ENCODE data around the gene SLX4IP.

Gene SLX4IP

GRCh38 chr20:10670501-10671220 is 235.6 kb downstream of the SLX4IP start:
- DNase-seq: no peak

- peak; percentile 49 for DNase-seq
Measured at GRCh38 chr20:10671221-10671918, 236.3 kb downstream of the SLX4IP start.

DNA sequence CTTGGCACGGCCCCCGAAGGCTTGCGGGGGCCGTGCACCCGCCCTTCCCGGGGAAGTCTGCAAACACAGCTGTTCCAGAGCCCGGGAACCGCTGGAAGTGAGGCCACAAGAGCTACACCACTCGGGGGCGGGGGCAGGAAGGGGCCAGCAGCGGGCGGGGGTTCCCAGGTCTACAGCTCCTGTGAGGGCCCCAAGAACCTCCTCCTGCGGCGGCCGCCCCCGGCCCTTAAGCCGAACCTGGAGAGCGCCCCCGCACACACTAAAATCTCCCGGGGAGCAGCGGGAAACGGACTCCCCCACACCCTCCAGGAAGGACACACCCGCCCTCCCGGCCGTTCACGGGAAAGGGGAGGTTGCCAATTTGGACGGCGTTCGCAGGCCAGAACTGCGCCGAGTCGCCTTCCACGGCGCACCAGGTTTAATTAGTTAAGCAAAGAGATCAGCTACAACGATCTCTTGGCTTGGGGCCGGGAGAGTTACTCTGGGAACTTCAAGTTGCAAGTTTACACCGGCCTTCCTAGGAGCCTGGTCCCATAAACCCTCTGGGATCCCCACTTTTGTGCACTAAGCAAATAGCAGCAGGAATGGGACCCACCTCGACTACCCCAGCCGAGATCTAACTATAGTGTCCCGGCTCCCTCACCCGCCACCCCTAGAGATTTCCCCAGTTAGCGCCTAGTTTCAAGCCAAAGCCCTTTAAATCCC is 237.0 kb downstream of the SLX4IP start:
- DNase-seq: peak; percentile 12

DNA sequence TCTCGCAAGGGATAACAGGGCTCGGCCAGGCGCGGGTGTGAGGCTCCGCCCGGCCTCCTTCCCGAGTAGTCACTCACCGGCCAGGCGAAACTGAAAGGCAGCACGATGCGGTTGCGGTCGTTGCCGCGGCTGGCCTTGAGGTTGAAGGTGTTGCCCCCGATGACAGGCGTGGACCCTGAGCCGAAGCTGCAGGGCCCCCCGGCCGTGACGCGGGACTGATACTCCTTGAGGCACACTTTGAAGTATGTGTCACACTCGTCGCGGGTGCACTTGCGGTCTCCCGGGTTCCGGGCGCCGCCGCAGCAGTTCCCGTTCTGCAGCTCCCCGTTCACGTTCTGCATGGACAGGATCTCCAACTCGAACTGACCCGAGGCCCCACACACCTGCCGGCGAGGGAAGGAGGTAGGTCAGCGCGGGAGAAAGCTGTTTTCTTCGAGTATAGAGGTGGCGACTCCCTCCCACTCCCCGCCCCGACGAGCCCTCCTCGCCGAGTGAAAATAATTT is 237.6 kb downstream of the SLX4IP start:
- DNase-seq: peak; percentile 56

DNA sequence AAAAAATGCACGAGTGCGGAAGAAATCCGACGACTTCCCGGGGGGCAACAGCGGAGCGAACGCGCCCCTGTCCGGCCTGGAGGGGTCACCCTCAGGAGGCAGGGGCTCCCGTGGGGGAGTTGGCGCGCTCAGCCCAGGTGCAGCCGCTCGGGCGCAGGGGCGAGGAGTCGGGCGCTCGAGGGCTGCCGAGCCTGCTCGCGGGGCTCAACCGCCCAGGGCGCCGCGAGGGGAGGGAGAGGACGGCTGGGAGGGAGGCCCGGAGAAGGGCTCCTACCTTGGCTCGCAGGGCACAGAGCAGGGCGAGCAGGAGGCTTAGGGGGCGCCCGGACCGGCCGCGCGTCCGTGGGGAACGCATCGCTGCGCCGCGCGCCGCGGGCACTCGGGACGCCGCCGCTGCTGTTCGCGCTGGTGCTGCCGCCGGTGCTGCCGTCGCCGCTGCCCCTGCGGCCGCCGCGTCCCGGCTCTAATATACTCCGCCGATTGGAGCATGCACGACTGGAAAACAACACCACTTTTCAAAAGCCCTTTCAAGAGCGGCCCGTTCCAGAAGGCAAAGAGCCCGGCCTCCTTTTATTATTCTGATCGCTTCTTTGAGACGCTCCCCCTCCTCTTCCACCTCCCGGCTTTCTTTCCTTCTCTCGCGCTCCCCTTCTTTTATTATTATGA is 238.2 kb downstream of the SLX4IP start:
- DNase-seq: no peak

DNA sequence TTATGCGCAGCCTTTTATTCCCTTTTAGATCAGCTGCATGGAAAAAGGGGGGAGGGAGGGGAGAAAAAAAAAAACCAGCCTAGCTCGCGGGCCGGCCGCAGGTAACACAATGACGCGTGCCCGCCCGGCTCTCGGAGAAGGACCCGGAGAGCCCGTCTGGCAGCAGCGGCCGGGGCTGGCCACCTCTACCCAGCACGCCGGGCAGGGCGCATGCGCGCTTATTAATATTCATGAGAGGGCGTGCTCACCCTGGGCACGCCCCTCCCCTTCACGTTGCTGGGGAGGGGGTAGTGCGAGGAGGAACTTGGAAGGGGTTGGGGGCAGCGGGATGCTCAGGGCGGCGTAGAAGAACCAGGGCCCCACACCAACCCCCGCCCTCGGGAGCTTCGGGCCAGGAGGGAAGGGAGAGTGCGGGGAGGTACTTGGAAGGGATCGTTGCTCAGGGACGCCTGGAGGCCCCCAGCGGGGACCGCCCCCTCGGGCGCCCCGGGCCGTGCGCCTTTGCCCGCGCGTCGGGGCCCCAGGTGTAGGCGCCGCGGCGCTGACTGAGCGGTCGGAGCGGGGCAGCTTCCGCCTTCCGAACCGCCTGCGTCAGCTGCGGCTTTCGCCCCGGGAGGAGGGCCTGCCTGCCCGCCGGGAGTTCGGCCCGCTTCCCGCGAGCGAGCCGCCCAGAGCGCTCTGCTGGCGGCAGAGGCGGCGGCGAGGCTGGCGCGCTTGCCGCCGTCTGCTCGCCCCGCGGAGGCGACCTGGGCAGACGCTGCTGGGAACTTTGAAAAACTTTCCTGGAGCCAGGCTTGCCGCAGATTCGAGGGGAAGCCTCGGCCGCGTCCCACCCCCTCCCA is 239.0 kb downstream of the SLX4IP start, which contains the start of gene JAG1:
Gene JAG1 (minus strand): TSS at position 158 of the 842 bp plus-strand sequence. CDS start 469 bp downstream, outside the sequence.
- DNase-seq: peak; percentile 84

DNA sequence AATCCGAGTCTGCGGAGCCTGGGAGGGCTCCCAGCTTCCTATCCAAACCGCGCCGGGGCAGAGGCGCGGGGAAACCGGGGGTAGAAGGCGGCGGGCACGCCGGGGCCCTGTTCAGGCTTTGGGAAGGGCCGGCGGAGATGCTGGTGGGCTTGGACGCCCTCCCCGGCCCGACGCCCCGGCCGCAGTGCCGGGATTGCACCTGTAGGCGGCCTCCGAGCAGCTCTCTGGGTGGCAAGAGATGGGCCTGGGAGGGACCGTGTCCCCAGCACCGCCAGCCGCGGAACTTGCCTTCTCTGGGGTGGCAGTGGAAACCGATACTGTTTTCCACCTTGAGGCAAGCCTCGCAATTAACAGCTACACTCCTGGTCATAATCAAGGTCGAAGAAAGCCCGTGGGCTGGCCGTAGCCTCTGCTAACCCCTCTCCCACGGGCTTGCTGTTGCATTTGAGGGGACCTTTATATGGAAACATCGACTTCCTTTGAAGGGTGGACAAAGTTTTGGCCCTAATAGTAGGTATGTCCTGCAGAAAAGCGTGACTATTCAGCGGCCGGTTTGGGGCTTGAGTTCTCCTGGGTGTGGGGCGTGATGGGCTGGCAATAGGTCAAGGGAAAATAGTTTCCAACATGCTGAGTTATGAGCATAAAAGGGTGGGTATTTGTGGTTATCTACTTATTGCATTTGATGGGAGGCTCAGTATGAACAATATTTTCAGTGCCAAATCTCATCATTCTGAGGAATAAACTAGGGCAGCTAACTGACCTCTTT is 239.8 kb downstream of the SLX4IP start:
- peak; percentile 58 for DNase-seq

DNA sequence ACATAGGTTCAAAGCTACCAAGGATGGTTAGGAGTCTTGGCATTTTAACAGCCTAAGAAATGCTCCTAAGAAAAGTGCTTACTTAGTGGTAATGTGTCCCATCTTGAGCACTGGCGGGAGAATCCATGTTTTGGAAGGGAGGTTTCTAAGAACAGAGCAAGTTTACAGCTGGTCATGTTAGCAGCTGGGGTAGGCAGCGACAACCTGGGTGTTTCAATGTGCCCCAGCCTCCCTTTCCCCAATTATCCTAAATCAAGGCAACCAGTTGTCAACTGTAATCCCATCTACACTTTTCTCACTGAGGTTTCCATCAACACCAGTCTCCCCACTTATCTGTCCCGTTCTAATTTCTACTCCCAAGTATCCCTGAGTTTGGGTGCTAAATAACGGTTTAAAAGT is 240.3 kb downstream of the SLX4IP start:
- DNase-seq: no peak

DNA sequence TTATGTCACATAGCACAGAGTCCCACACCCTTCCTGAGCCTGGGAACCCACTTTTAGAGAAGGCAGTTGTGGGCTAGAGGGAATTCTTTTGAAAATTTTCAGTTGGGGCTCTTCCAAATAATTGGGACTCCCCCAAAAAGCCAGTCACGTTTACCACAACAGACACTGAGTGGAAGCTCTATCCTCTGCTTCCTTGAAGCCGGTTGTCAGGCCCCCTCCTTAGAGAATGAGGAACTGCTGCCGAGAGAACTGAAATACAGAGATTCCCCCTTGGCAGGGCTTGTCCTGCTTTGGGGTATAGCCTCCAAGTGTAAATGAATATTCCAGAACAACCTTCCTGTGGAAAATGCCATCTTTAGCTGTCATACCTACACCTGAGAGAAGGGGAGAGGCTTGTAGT is 241.4 kb downstream of the SLX4IP start:
- no peak for DNase-seq

Data from activated CD4-positive, alpha-beta T cell treated with anti-CD3 and anti-CD28 coated beads, Interleukin-10, Interleukin-2, amounts not matched to agents 100 ng/mL and 50 ng/mL, durations not matched to agents 16 hours and 8 hours (primary cell).